GM11168 (cell line): Measurements from ENCODE around the gene EN1.

Experiments
- in situ Hi-C: fragments of 300-500 bp; cut with MboI; formaldehyde crosslinking; loops from one replicate; pipeline ENCODE4 v1.12.0; 2022; ENCODE audit warnings: low sequenced_read_pairs; ENCODE audit not compliant: unreplicated experiment

The EN1 gene

DNA sequence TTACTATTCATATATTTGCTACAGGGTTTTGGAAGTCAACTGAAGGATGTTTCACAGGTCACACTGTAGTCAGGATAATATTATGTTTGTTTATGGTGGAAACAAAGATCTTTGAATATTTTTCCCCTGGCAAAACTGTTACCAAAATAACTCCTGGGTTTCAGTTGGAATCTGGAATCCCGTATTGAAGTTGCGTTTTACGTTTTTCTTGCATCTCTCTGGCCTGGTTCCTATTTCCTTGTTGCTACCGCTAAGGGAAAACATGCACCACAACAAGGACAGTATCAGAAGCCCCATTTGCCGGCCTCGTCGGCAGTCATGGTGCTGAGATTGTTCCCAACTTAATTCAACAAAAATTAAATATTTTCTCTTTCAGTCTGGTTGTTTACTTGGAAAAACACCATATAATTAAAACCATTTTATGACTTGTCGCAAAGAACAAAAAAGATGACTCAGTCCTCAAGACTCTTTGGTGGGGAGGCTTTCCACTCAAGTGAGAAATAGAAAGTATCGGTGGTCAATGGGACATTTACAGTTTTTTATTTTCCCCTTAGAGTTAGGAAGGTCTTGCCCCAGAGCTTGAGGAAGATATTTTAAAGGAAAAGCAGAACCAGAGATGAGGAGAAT is 42.3 kb downstream of the EN1 start:
- in situ Hi-C loops: no loop called here

DNA sequence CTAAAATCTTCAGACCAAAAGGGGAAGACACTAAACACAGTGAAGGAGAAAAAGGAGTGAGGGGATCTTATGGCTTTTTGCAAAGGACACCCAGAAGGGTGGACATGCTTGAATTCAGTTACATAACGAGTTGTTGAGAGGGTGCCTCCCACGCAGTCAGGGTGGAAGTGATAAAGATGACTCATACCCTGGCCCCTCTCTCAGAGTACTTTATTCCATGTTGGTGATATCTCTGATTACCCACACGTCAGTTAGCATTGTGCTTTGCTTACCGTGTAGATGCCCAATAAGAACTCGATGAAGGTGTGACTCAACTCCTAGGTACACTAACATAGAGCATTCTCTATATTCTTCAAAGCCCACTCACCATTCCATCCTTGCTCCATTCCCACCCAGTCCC is 44.4 kb downstream of the EN1 start:
- in situ Hi-C loops: no loop called here

DNA sequence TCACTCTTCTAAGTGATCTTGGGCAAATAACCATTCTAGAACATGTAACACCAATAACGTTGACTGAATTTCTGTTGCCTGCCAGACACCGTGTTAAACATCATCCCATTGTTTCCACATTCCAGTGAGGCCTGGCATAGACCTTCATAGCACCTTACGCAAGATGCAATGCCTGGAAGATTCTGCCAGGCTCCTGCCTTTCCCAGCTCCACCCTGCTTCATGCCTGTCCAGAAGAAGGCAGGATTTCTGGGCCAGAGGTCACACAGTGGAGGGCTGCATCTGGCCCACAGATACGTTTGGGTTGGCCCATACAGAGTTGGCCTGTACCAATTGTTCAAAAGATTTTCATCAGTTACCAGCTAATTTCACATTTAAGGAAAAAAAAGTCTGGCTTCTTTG is 46.3 kb downstream of the EN1 start:
- in situ Hi-C loops: no loop called here

DNA sequence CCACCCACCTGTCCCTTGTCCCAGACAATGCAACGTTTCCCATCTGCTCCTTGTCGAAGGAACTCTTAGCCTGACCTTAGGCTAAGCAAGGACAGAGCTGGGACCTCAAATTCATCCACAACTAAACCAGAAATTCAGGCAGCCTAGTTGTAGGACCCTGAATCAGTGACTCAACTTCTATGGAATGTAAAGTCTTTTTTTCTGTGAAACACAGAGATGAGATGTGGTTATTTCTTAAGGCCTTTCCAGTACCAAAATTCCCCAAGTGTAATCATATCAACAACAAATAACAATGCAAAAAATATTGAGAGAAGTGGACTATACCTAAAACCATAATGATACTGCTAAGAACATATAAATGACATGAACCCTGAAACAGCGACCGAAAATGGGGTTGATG is 46.7 kb downstream of the EN1 start:
- in situ Hi-C loops: no loop called here

DNA sequence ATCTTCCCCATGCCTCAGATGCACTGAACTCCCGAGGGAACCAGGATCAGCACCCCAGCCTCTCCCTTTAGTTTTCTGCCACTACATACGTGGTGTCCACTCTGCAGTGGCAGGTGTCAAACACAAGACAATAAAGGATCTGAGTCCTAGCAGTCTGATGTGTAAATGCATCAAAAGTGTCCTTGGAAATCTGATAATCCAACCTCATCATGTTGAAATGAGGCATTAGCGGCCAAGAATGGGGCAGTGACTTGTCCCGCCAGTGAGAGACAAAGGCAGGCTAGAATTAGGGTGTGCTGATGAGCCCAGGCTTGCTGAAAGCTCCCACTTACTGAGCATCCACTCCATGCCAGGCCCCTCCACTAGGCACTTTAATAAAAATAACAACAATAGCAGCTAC is 52.9 kb downstream of the EN1 start:
- in situ Hi-C loops: no loop called here
